Prostate gland (tissue), 2 donors: Measurements from ENCODE around the gene PTPRE.

Experiments
- POLR2A ChIP-seq: fragments of 450-650 bp; IDR thresholded peaks from one replicate; pipeline ENCODE4 v1.6.1; 2016; ENCODE audit warnings: antibody characterized with exemption, mild to moderate bottlenecking
- POLR2AphosphoS5 ChIP-seq: sonication (generic); formaldehyde crosslinking; IDR thresholded peaks from one replicate; pipeline ENCODE4 v1.6.1; 2017; ENCODE audit warnings: antibody characterized with exemption
- TF ChIP-seq, protein P1 (sequence below), 4 experiments: fragments of 200-600 bp in 2 of 4; fragments of 450-650 bp in 2 of 4; sonication (generic) in 2 of 4; IDR thresholded peaks; 1 replicate in 3 of 4; 2 replicates in 1 of 4; pipeline ENCODE4 v1.5.1; 2016 to 2019; ENCODE audit warnings: antibody characterized with exemption in 4 of 4, mild to moderate bottlenecking in 2 of 4, moderate library complexity in 2 of 4

DNA sequence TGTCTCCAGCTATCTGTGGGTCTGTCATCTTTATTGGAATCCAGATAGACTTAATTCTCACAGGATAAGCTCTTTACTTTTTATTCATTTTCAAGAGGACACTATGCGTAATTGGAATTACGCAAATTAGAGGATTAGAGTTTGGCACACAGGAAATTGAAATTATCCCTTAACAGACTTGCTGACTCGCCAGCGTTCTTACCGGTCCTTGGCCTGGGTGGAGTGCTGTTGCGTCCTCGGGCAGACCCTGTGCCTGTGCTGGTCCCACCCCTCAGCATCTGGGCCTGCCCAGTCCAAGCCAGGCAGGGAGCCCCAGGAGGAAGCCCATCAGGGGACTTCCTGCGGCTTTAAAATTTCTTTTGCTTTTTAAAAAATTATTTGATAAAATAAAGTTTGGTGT is 117.5 kb downstream of the PTPRE start:
- TF ChIP-seq POLR2A (no peak), POLR2AphosphoS5 (no peak)
- TF ChIP-seq, protein P1, sequence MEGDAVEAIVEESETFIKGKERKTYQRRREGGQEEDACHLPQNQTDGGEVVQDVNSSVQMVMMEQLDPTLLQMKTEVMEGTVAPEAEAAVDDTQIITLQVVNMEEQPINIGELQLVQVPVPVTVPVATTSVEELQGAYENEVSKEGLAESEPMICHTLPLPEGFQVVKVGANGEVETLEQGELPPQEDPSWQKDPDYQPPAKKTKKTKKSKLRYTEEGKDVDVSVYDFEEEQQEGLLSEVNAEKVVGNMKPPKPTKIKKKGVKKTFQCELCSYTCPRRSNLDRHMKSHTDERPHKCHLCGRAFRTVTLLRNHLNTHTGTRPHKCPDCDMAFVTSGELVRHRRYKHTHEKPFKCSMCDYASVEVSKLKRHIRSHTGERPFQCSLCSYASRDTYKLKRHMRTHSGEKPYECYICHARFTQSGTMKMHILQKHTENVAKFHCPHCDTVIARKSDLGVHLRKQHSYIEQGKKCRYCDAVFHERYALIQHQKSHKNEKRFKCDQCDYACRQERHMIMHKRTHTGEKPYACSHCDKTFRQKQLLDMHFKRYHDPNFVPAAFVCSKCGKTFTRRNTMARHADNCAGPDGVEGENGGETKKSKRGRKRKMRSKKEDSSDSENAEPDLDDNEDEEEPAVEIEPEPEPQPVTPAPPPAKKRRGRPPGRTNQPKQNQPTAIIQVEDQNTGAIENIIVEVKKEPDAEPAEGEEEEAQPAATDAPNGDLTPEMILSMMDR (IDR thresholded peaks at IDR 0.05), result no peak
